NT2/D1 (cell line): ENCODE data around the gene IGSF23.

Experiments used
- SUZ12 ChIP-seq: IDR thresholded peaks from 2 replicates; pipeline ENCODE4 v1.6.1; 2011; ENCODE audit not compliant: insufficient read length, insufficient read depth; ENCODE audit errors: extremely low read depth
- YY1 ChIP-seq: IDR thresholded peaks from 2 replicates; pipeline ENCODE4 v1.6.1; 2011; ENCODE audit not compliant: insufficient read length, insufficient read depth

GRCh38 chr19:44598355-44598754 lies 15.0 kb upstream of the IGSF23 start:
- TF ChIP-seq SUZ12 = no peak
- no peak for TF ChIP-seq YY1
